Heart right ventricle (tissue), 16 donors: Measurements from ENCODE around the gene MICAL3. TPM values are rescaled to one million over a fixed set of nuclear protein-coding genes. Genes with fewer than 3 reads are reported as not detected.
A peak's percentile ranks its signal among the peaks of the same experiment; 100 is the strongest.

Experiments used
- ATAC-seq, 8 donors: fragments of 200-7000 bp; cut with Tn5 transposase; one replicate each; pipeline ENCODE4 v1.9.1; 2020; ENCODE audit warnings: mild to moderate bottlenecking in 8 of 8, moderate library complexity in 8 of 8, moderate number of reproducible peaks in 1 of 8
- DNase-seq, 2 donors: peaks; one replicate each; pipeline ENCODE4 v3.0.0-alpha.2; 2020
- H3K27ac ChIP-seq, 10 donors: fragments of 200-600 bp; sonication (generic) in 2 of 10; one replicate each; pipeline versions ENCODE4 v1.5.0 to v1.8.0; 2020 to 2022; ENCODE audit warnings: mild to moderate bottlenecking in 3 of 10
- H3K27me3 ChIP-seq, 7 donors: fragments of 200-600 bp; one replicate each; pipeline ENCODE4 v1.8.0; 2021 to 2022; ENCODE audit warnings: mild to moderate bottlenecking in 2 of 7
- H3K36me3 ChIP-seq, 9 donors: fragments of 200-600 bp; sonication (generic) in 1 of 9; one replicate each; pipeline versions ENCODE4 v1.5.0 to v1.8.0; 2020 to 2022; ENCODE audit warnings: mild to moderate bottlenecking in 2 of 9
- H3K4me1 ChIP-seq, 9 donors: fragments of 200-600 bp; sonication (generic) in 1 of 9; one replicate each; pipeline versions ENCODE4 v1.5.0 to v1.8.0; 2020 to 2022; ENCODE audit warnings: mild to moderate bottlenecking in 4 of 9
- H3K4me3 ChIP-seq, 10 donors: fragments of 200-600 bp; sonication (generic) in 2 of 10; one replicate each; pipeline versions ENCODE4 v1.5.0 to v1.8.0; 2020 to 2022; ENCODE audit warnings: mild to moderate bottlenecking in 7 of 10, moderate library complexity in 2 of 10
- H3K9me3 ChIP-seq, 11 donors: fragments of 200-600 bp in 10 of 11; sonication (generic) in 2 of 11; one replicate each; pipeline versions ENCODE4 v1.5.0 to v1.8.0; 2013 to 2022; ENCODE audit warnings: mild to moderate bottlenecking in 2 of 11, control low read depth in 1 of 11, moderate library complexity in 1 of 11
- CTCF ChIP-seq, 9 donors: fragments of 200-600 bp; sonication (generic) in 2 of 9; IDR thresholded peaks; one replicate each; pipeline versions ENCODE4 v1.5.0 to v1.8.0; 2021 to 2022; ENCODE audit warnings: antibody characterized with exemption in 9 of 9, mild to moderate bottlenecking in 5 of 9, moderate library complexity in 1 of 9
- WGBS, 2 donors: extraction: QIAGEN DNeasy Blood & Tissue Kit; methylation state at CpG; one replicate each; pipeline ENCODE4 v1.1.7; 2013; ENCODE audit warnings: inconsistent platforms in 1 of 2; 5-methylcytosine and 5-hydroxymethylcytosine counted together
- intact Hi-C, 10 donors: fragments of 100-400 bp; cut with DNase I; formaldehyde crosslinking; loops; one replicate each; pipeline versions ENCODE4 v1.11.1 to v1.14.2; 2022
- polyA plus RNA-seq, 2 donors: library from polyadenylated mRNA; stranded (reverse); fragments of 200-250 nt; gene quantifications; one replicate each; pipeline ENCODE4 v1.2.3, GENCODE V29; 2013
- total RNA-seq, 10 donors: library from RNA; stranded (reverse); fragmentation: NEBNext Ultra II Directional in 3 of 10; extraction: Animal tissue kit (Norgen Biotek cat#: 25700) in 3 of 10; gene quantifications; one replicate each; pipeline versions ENCODE4 v1.2.1 to v1.2.4, GENCODE V29; 2021 to 2023
- donor health status: Arrhythmogenic right ventricular cardiomyopathy.
- donor health status: ischemic (EF 13 %, LVEDD 7.1; RV severe dilation, severe dysfunction).
- donor health status: healthy with polysubstance abuse.
- donor health status: DM: no; HTN: yes; CAD: no.
- donor health status: DM: no; HTN: no; CAD: no.
- donor health status: ischemic (EF 25% LVEDD 6.9; RV normal size, moderate dysfunction).
- donor health status: ischemic (EF 25% LVEDD 5.7; RV mildly dilated, moderate dysfunction).
- donor health status: healthy.
- donor health status: DM: yes; HTN: yes; CAD: no.
- donor health status: Ischemic cardiomyopathy.
- donor health status: ischemic (EF 35%, LVEDD 5.7; RV mildly dilated, moderate dysfunction).
- donor health status: nonischemic (EF 11% LVEDD 7.7; RV severe dilation, severe dysfunction).
- donor health status: DM: yes; HTN: yes; CAD: no.
- donor health status: PGD.
- donor health status: ischemic (EF 29% LVEDD 5.4; RV normal size, mild dysfunction).
- donor health status: nonischemic (EF 23%, LVEDD 6.1; RV moderate dilation, normal function).

Gene MICAL3
- total and polyA plus RNA-seq, 12 donors, result 13.2 to 137 (median 109) TPM

GRCh38 chr22:17861909-17862308 lies 162.5 kb downstream of the MICAL3 start:
- H3K4me3 ChIP-seq, result no peak overlapping the region
- intact Hi-C loops, result no loop called here
- peaks cover 7 to 38% (median 18%) of the 10 kb centered on the region in 9 donors for H3K4me1 ChIP-seq
- WGBS, 2 donors, result 74 to 84% methylated on average over 5 of the region's 5 CpGs
- TF ChIP-seq CTCF (IDR thresholded peaks at IDR 0.05), result no peak
- no peaks in the 10 kb centered on the region for H3K9me3 ChIP-seq
- no peaks in the 10 kb centered on the region for H3K27me3 ChIP-seq
- no peak for ATAC-seq
- DNase-seq, result no peak
- peak overlapping the region in 1 of 10 donors; percentile 26 for H3K27ac ChIP-seq
- H3K36me3 ChIP-seq, result peaks cover 0 to 77% (median 25%) of the 10 kb centered on the region in 9 donors

- peak overlapping the region in 9 of 10 donors; percentile 19 to 82 (median 73) for H3K27ac ChIP-seq
- DNase-seq (no peak), ATAC-seq (peak in 7 of 8 donors; percentile 19 to 73 (median 67))
Observed at GRCh38 chr22:17860220-17860965, 164.0 kb downstream of the MICAL3 start.

GRCh38 chr22:17858033-17858432 lies 166.3 kb downstream of the MICAL3 start:
- H3K27me3 ChIP-seq, result no peaks in the 10 kb centered on the region
- 80 to 90% methylated on average over 11 of the region's 11 CpGs for WGBS, 2 donors
- peak overlapping the region in 4 of 10 donors; percentile 44 to 75 (median 64) for H3K27ac ChIP-seq
- no peaks in the 10 kb centered on the region for H3K9me3 ChIP-seq
- ATAC-seq (peak in 1 of 8 donors; percentile 23), DNase-seq (no peak)
- H3K4me3 ChIP-seq, result no peak overlapping the region
- intact Hi-C loops, result no loop called here
- H3K36me3 ChIP-seq, result peaks cover 0 to 57% (median 5%) of the 10 kb centered on the region in 9 donors
- H3K4me1 ChIP-seq, result peaks cover 6 to 50% (median 26%) of the 10 kb centered on the region in 9 donors
- TF ChIP-seq CTCF (IDR thresholded peaks at IDR 0.05), result no peak

More at GRCh38 chr22:17860220-17860965, 164.0 kb downstream of the MICAL3 start:
- 64 to 78% methylated on average over 23 of the region's 23 CpGs for WGBS, 2 donors
- H3K27me3 ChIP-seq, result no peaks in the 10 kb centered on the region
- peaks cover 6 to 34% (median 17%) of the 10 kb centered on the region in 9 donors for H3K4me1 ChIP-seq
- no peaks in the 10 kb centered on the region for H3K9me3 ChIP-seq
- H3K36me3 ChIP-seq, result peaks cover 0 to 72% (median 20%) of the 10 kb centered on the region in 9 donors
- H3K4me3 ChIP-seq, result no peak overlapping the region
- no peak for TF ChIP-seq CTCF (IDR thresholded peaks at IDR 0.05)
- intact Hi-C loops, result no loop called here

- H3K4me3 ChIP-seq, result no peak overlapping the region
- no peak for TF ChIP-seq CTCF (IDR thresholded peaks at IDR 0.05)
- H3K27me3 ChIP-seq, result no peaks in the 10 kb centered on the region
- intact Hi-C loops, result no loop called here
- WGBS, 2 donors, result 90 to 94% methylated on average over 13 of the region's 13 CpGs
- H3K36me3 ChIP-seq, result peaks cover 0 to 43% (median 0%) of the 10 kb centered on the region in 9 donors
- DNase-seq (no peak), ATAC-seq (no peak)
- no peak overlapping the region for H3K27ac ChIP-seq
- no peaks in the 10 kb centered on the region for H3K9me3 ChIP-seq
- peaks cover 6 to 71% (median 38%) of the 10 kb centered on the region in 9 donors for H3K4me1 ChIP-seq
Observed at GRCh38 chr22:17855572-17856290, 168.6 kb downstream of the MICAL3 start.
